ENCODE data around the gene TM4SF1.

DNA sequence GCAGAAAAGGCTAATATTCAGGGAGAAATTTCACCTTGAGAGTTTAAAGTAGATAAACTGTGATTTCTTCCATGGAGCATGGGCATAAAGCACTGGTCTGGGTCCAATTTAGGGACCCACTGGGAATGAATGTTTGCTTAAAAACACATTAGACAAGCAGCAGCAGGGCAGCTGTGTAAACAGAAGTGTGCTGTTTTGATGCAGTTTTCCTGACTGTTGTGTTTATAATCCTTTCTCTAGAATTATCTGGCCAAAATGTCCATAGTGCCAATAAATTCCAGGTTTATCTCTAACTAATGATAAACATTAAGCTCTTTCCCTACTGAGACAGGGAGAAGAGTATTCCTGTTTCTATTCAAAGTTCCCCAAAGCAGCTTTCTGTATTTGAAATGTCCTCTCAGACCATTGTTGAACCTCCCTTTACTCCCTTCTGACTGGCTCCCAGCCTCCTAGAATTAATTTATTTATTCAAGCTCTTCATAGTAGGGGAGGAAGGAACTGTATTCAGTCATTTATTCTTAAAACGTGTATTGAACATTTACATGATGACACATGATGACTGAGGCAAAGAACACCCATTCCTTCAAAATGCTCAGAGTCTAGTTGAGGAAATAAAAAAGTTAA is 37.0 kb downstream of the TM4SF1 start:
- TF ChIP-seq POLR2AphosphoS5 (IDR thresholded peaks at IDR 0.05; ENCODE audit: low read depth, low read length) (no peak), POLR2A (IDR thresholded peaks at IDR 0.05; ENCODE audit: low read depth, low read length) (no peak), TAF1 (IDR thresholded peaks at IDR 0.05; ENCODE audit: borderline replicate concordance, low read depth, low read length) (no peak)

Measured in GM12892 (cell line).